Chondrocyte (in vitro differentiated cells): Measurements from ENCODE around the gene LRRC32. TPM values are rescaled to one million over a fixed set of nuclear protein-coding genes. Genes with fewer than 3 reads are reported as not detected.
"Not testable (repeated sequence)": the region's sequence is repeated elsewhere in the genome, so short reads cannot be mapped to it uniquely, and the experiment has no call there.

ENCODE experiments used
- DNase-seq: peaks from one replicate; pipeline ENCODE4 v3.0.0; 2021; ENCODE audit warnings: mixed read lengths, low spot score
- H3K27ac Mint-ChIP-seq: one replicate; pipeline ENCODE4 v1.8.0; 2021; ENCODE audit warnings: mild to moderate bottlenecking, moderate library complexity, mixed read lengths; ENCODE audit not compliant: unreplicated experiment
- H3K27me3 Mint-ChIP-seq: 2 replicates; pipeline ENCODE4 v1.8.0; 2021; ENCODE audit warnings: low read depth, mixed read lengths
- H3K36me3 Mint-ChIP-seq: 2 replicates; pipeline ENCODE4 v1.8.0; 2021; ENCODE audit warnings: low read depth, mixed read lengths
- H3K4me1 Mint-ChIP-seq: 2 replicates; pipeline ENCODE4 v1.8.0; 2021; ENCODE audit warnings: low read depth, mild to moderate bottlenecking, mixed read lengths
- H3K4me3 Mint-ChIP-seq: one replicate; pipeline ENCODE4 v1.8.0; 2021; ENCODE audit warnings: mild to moderate bottlenecking, moderate library complexity, mixed read lengths; ENCODE audit not compliant: unreplicated experiment
- H3K9me3 Mint-ChIP-seq: 2 replicates; pipeline ENCODE4 v1.8.0; 2021; ENCODE audit warnings: low read depth, mixed read lengths
- CTCF ChIP-seq: fragments of 200-600 bp; sonication (generic); IDR thresholded peaks from 2 replicates; pipeline ENCODE4 v1.5.0; 2021; ENCODE audit warnings: antibody characterized with exemption, mild to moderate bottlenecking, moderate library complexity
- total RNA-seq: library from RNA; stranded (reverse); gene quantifications from 3 replicates; pipeline ENCODE4 v1.2.1, GENCODE V29; 2021

The LRRC32 gene
- total RNA-seq, 1 donor from 2014 or later: 367 TPM

DNA sequence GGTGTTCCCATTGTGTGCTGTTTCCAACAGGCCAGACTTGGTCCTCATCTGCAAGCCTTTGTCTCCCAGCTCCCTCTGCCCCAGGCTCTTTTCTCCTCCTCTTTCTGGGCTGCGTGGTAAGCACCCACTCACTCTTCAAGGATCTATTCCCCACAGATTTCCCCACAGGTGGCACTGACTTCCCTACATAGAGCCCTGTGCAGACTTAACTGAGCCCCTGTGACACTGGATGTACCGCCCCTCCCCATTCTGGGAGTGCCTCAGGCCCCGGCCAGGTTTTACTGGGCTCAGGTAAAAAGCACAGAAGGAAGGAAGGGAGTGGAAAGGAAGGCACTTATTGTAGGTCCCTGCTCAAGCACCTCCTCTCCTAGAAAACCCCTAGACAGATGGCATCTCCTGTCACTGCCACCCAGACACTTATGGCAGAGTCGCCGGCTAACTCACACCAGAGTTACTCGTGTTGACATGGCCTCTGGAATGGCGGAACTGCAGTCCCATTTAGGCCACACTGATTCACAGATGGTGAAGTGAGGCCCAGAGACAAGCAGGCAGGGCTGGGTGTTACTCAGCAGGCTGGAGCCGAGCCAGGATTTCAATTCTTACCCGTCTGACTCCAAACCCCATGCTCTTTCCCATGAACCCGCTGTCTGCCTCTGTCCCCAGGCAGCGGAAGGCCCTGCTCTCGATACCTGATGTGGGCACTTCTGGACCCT is 47.2 kb downstream of the LRRC32 start:
- H3K36me3 Mint-ChIP-seq: peaks cover 13% of the 10 kb centered on the region
- no peak for TF ChIP-seq CTCF
- H3K4me3 Mint-ChIP-seq: no peak overlapping the region
- peaks cover 38% of the 10 kb centered on the region for H3K4me1 Mint-ChIP-seq
- peaks cover 24% of the 10 kb centered on the region for H3K9me3 Mint-ChIP-seq
- H3K27ac Mint-ChIP-seq: peak overlapping the region; percentile 29
- H3K27me3 Mint-ChIP-seq: no peaks in the 10 kb centered on the region
- DNase-seq: no peak

DNA sequence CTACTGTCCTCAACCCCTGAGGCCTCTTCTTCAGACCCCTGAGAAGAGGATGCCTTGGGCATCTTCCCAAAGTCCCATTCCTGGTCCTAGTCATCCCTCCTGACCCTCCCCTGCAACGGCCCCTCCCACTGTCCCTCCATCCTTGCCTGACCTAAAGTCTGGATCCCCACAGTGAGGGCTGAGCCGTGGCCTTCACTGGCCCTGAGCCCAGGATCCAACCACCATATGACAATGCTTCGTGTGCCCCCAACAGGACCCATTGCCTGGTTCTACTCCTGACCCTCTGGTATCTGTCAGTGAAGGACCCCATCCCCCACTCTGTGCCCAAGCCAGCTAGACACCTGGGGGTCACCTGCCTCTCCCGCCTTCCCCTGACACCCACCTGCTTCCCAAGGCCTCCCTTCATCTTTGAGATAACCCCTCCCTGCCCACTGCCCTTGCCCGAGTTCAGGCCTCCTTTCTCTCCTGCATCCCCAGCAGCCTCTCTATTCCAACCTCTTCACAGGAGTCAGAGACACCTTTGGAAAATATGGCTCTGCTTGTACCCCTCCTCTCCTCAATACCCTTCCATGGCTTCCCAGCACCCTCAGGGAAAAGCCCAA is 48.0 kb downstream of the LRRC32 start:
- H3K27me3 Mint-ChIP-seq: no peaks in the 10 kb centered on the region

GRCh38 chr11:76621868-76622267 is 48.7 kb downstream of the LRRC32 start:
- DNase-seq: no peak
- no peak for TF ChIP-seq CTCF

More for the DNA sequence above, 48.0 kb downstream of the LRRC32 start:
- H3K9me3 Mint-ChIP-seq: peaks cover 25% of the 10 kb centered on the region
- no peak overlapping the region for H3K4me3 Mint-ChIP-seq
- H3K4me1 Mint-ChIP-seq: peaks cover 43% of the 10 kb centered on the region
- peak; percentile 34 for DNase-seq
- TF ChIP-seq CTCF: no peak
- no peak overlapping the region for H3K27ac Mint-ChIP-seq
- H3K36me3 Mint-ChIP-seq: peaks cover 14% of the 10 kb centered on the region

DNA sequence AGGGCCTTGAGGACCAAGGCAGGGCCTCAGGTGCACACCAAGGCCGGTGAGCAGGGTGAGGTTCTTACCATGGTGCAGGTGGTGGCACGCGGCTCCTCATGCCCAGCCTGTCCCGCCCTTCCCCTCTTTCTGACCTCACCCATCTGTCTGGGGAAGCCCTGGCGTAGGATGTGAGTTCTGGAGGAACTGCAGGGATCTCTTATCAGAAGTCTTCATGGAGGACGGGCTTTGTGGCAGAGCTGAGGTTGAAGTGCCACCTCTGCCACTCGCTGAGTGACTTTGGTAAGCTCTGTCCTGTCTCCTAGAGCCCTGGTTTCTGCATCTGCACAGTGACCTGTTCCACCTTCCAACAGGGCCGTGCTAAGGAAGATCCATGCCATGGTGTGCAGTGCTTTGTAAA is 49.1 kb downstream of the LRRC32 start:
- no peaks in the 10 kb centered on the region for H3K27me3 Mint-ChIP-seq
- H3K27ac Mint-ChIP-seq: no peak overlapping the region
- H3K4me1 Mint-ChIP-seq: peaks cover 46% of the 10 kb centered on the region
- H3K36me3 Mint-ChIP-seq: peaks cover 14% of the 10 kb centered on the region
- peaks cover 25% of the 10 kb centered on the region for H3K9me3 Mint-ChIP-seq
- H3K4me3 Mint-ChIP-seq: no peak overlapping the region
- no peak for TF ChIP-seq CTCF
- no peak for DNase-seq

More at GRCh38 chr11:76621868-76622267, 48.7 kb downstream of the LRRC32 start:
- Mint-ChIP-seq H3K36me3 (peaks cover 14% of the 10 kb centered on the region), H3K9me3 (peaks cover 25% of the 10 kb centered on the region), H3K4me3 (no peak overlapping the region), H3K27ac (no peak overlapping the region), H3K4me1 (peaks cover 45% of the 10 kb centered on the region), H3K27me3 (no peaks in the 10 kb centered on the region)

DNA sequence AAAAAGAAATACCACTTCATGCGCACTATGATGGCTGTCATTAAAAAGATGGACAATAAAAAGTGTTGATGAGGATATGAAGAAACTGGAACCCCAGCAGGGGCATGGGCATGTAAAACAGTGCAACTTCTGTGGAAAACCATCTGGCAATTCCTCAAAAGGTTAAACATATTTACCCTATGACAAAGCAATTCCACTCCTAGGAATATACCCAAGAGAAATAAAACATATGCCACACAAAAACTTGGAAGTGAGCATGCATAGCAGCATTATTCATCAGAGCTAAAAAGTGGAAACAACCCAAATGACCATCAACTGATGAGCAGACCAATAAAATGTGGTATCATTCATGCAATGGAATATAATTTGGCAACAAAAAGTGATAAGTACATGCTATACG is 50.1 kb downstream of the LRRC32 start:
- H3K27ac Mint-ChIP-seq: peak overlapping the region; percentile 78
- H3K9me3 Mint-ChIP-seq: peaks cover 18% of the 10 kb centered on the region
- no peak for DNase-seq
- no peak overlapping the region for H3K4me3 Mint-ChIP-seq
- TF ChIP-seq CTCF: no peak
- H3K4me1 Mint-ChIP-seq: peaks cover 56% of the 10 kb centered on the region
- peaks cover 10% of the 10 kb centered on the region for H3K36me3 Mint-ChIP-seq
- H3K27me3 Mint-ChIP-seq: no peaks in the 10 kb centered on the region

DNA sequence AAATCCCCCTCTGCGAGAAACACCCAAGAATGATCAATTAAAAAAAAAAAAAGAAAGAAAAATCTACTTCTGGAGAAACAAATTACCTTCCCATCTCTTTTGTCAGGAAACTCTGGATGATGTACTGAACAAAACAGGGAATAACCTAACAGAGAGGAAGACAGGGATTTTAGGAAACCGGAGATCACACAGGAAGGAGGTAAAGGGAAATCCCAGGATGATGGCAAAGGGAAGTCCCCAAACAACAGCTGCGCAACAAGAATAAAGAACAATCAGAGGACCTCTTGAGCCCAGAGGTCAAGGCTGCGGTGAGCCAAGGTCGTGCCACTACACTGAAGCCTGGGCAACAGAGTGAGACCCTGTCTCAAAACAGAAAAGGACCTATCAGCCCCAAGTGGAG is 50.7 kb downstream of the LRRC32 start:
- DNase-seq, H3K27ac Mint-ChIP-seq, H3K27me3 Mint-ChIP-seq, H3K36me3 Mint-ChIP-seq, H3K4me3 Mint-ChIP-seq: not testable (repeated sequence)
- Mint-ChIP-seq H3K4me1 (peaks cover 62% of the 10 kb centered on the region), H3K9me3 (peaks cover 15% of the 10 kb centered on the region)
